ACC112 (cell line): ENCODE measurements around the gene NTSR1.

Experiments used
- H2AFZ ChIP-seq: fragments of 200-600 bp; sonication (generic); one replicate; pipeline ENCODE4 v1.6.0; 2017; ENCODE audit warnings: antibody characterized with exemption, low read length; ENCODE audit not compliant: unreplicated experiment
- H3K27ac ChIP-seq: fragments of 200-600 bp; sonication (generic); 2 replicates; pipeline ENCODE4 v1.5.1; 2014; ENCODE audit warnings: low read depth, mild to moderate bottlenecking, antibody characterized with exemption, low read length, moderate library complexity
- H3K27me3 ChIP-seq: fragments of 200-600 bp; sonication (generic); 2 replicates; pipeline ENCODE4 v1.6.1; 2014; ENCODE audit warnings: mild to moderate bottlenecking, antibody characterized with exemption, low read length, moderate library complexity, mixed read lengths; ENCODE audit not compliant: insufficient read depth
- H3K36me3 ChIP-seq: fragments of 200-600 bp; sonication (generic); 2 replicates; pipeline ENCODE4 v1.6.1; 2016; ENCODE audit warnings: mild to moderate bottlenecking, antibody characterized with exemption, low read length, moderate library complexity, mixed read lengths; ENCODE audit not compliant: insufficient read depth
- H3K4me1 ChIP-seq: fragments of 200-600 bp; sonication (generic); one replicate; pipeline ENCODE4 v1.6.1; 2016; ENCODE audit warnings: low read length, mixed read lengths; ENCODE audit not compliant: insufficient read depth, unreplicated experiment, control insufficient read depth
- H3K4me3 ChIP-seq: fragments of 200-600 bp; sonication (generic); 2 replicates; pipeline ENCODE4 v1.5.1; 2014; ENCODE audit warnings: mild to moderate bottlenecking, low read depth, low read length
- H3K79me2 ChIP-seq: fragments of 200-600 bp; sonication (generic); one replicate; pipeline ENCODE4 v1.6.0; 2016; ENCODE audit warnings: low read length; ENCODE audit not compliant: control insufficient read depth, unreplicated experiment, insufficient read depth

The NTSR1 gene

GRCh38 chr20:62726716-62727583 lies 18.3 kb downstream of the NTSR1 start:
- Histone ChIP-seq H3K4me1 (no peaks in the 10 kb centered on the region), H2AFZ (no peak overlapping the region)

DNA sequence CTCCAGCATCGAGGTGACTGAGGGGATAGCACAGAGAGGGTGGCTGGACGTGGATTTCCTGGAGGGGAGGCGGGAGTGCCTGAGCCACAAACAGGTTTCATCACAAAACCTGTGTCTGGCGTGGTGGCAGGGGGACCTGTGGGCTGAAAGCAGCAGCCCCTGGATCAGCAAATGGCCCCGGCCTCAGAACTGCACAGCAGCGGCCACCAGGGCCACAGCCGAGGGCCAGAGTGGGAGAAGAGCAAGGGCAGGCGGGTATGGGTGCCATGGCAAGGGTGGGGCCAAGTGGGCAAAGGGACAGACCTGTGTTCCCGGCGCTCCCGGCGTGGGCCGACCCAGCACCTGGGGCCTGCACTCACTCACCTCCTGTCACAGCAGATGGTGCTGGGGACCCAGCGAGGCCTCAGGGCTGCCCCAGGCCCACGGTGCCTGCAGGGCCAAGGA lies 19.0 kb downstream of the NTSR1 start:
- Histone ChIP-seq H3K79me2 (no peaks in the 10 kb centered on the region), H3K27ac (no peak overlapping the region), H3K27me3 (peaks cover 55% of the 10 kb centered on the region), H3K36me3 (no peaks in the 10 kb centered on the region), H3K4me3 (no peak overlapping the region), H3K4me1 (no peaks in the 10 kb centered on the region), H2AFZ (no peak overlapping the region)

More at GRCh38 chr20:62726716-62727583, 18.3 kb downstream of the NTSR1 start:
- H3K4me3 ChIP-seq: no peak overlapping the region
- H3K79me2 ChIP-seq: no peaks in the 10 kb centered on the region
- H3K27ac ChIP-seq: no peak overlapping the region
- peaks cover 56% of the 10 kb centered on the region for H3K27me3 ChIP-seq
- H3K36me3 ChIP-seq: no peaks in the 10 kb centered on the region

GRCh38 chr20:62728028-62728780 lies 19.6 kb downstream of the NTSR1 start:
- Histone ChIP-seq H3K4me1 (no peaks in the 10 kb centered on the region), H3K27me3 (peaks cover 55% of the 10 kb centered on the region), H3K36me3 (no peaks in the 10 kb centered on the region), H3K27ac (no peak overlapping the region), H2AFZ (no peak overlapping the region), H3K79me2 (no peaks in the 10 kb centered on the region), H3K4me3 (no peak overlapping the region)

GRCh38 chr20:62728781-62729300 lies 20.2 kb downstream of the NTSR1 start:
- no peaks in the 10 kb centered on the region for H3K36me3 ChIP-seq
- H2AFZ ChIP-seq: no peak overlapping the region
- H3K4me3 ChIP-seq: no peak overlapping the region
- H3K79me2 ChIP-seq: no peaks in the 10 kb centered on the region
- peaks cover 57% of the 10 kb centered on the region for H3K27me3 ChIP-seq
- H3K27ac ChIP-seq: no peak overlapping the region
- no peaks in the 10 kb centered on the region for H3K4me1 ChIP-seq

GRCh38 chr20:62730481-62730880 lies 21.8 kb downstream of the NTSR1 start:
- Histone ChIP-seq H3K4me3 (no peak overlapping the region), H3K79me2 (no peaks in the 10 kb centered on the region), H3K36me3 (no peaks in the 10 kb centered on the region), H3K27ac (no peak overlapping the region), H3K4me1 (no peaks in the 10 kb centered on the region), H2AFZ (no peak overlapping the region), H3K27me3 (peaks cover 42% of the 10 kb centered on the region)

DNA sequence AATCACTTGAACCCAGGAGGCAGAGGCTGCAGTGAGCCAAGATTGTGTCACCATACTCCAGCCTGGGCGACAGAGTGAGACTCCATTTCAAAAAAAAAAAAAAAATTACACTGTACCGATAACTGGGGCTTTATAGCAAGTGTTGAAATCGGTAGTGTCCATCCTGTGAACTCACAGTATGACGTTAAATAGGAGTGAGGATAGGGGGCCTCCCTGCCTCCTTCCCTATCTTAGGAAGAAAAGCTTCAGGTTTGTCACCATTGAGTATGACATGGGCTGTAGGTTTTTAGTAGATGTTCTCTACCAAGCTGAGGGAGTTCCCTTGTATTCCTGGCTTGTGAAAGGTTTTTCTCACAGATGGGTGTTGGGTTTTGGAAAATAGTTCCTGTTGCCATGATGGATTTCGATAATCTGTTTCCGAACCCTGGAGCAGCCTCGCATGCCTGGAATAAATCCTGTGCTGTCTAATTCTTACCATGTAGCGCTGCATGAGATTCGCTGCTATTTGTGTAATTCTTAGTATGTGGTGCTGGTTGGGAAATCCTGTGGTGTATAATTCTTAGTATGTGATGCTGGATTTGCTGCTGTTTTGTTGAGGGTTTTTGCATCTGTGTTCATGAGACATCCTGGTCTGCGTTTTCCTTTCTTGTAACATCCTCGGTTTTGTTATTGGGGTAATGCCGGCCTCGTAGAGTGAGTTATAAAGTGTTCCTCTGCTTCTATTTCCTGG lies 23.6 kb downstream of the NTSR1 start:
- Histone ChIP-seq H3K4me1 (no peaks in the 10 kb centered on the region), H3K79me2 (no peaks in the 10 kb centered on the region), H3K27me3 (peaks cover 36% of the 10 kb centered on the region), H3K4me3 (no peak overlapping the region), H2AFZ (no peak overlapping the region), H3K27ac (no peak overlapping the region), H3K36me3 (no peaks in the 10 kb centered on the region)

DNA sequence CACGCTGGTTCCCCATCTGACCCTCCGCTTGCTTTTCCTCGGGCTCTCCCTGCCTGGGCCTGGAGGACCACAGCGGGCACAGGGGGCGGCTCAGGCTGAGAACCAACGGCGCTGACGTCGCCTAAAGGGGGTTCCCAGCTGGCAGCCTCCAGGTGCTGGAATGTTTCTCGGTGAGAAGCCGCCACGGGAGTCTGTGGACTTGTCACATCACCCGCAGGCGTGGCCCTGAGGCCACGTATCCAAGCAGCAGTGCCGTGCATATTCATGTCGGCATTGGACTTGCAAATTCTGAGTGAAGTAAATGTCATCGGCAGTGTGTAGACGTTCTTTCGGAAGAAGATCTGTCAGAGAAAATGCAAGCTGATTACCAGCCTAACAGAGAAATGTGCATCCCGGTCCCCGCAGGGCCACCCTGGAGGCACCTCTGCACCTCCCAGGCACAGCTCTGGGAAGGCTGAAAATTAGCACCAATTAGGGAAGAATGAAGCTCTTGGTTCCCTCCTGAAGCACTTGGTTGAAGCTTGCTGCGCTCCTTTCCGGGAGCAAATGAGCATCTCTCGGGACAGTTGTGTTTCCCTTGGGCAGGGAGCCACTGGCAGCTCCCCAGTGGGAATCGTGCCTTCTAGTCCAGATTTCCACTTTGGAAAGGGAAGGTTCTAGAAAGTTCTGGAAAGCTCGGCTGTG lies 24.3 kb downstream of the NTSR1 start:
- Histone ChIP-seq H3K27ac (no peak overlapping the region), H3K36me3 (no peaks in the 10 kb centered on the region), H3K4me1 (no peaks in the 10 kb centered on the region), H3K79me2 (no peaks in the 10 kb centered on the region), H2AFZ (no peak overlapping the region), H3K27me3 (peaks cover 36% of the 10 kb centered on the region), H3K4me3 (no peak overlapping the region)

- no peaks in the 10 kb centered on the region for H3K4me1 ChIP-seq
- no peaks in the 10 kb centered on the region for H3K36me3 ChIP-seq
- H3K4me3 ChIP-seq: no peak overlapping the region
- no peak overlapping the region for H2AFZ ChIP-seq
- H3K27me3 ChIP-seq: peaks cover 32% of the 10 kb centered on the region
- H3K79me2 ChIP-seq: no peaks in the 10 kb centered on the region
- H3K27ac ChIP-seq: no peak overlapping the region
Observed at GRCh38 chr20:62733526-62733842, 24.8 kb downstream of the NTSR1 start.

GRCh38 chr20:62733891-62734290 lies 25.3 kb downstream of the NTSR1 start:
- Histone ChIP-seq H3K79me2 (no peaks in the 10 kb centered on the region), H3K27ac (no peak overlapping the region), H2AFZ (no peak overlapping the region), H3K4me3 (no peak overlapping the region), H3K4me1 (no peaks in the 10 kb centered on the region), H3K36me3 (no peaks in the 10 kb centered on the region), H3K27me3 (peaks cover 29% of the 10 kb centered on the region)

DNA sequence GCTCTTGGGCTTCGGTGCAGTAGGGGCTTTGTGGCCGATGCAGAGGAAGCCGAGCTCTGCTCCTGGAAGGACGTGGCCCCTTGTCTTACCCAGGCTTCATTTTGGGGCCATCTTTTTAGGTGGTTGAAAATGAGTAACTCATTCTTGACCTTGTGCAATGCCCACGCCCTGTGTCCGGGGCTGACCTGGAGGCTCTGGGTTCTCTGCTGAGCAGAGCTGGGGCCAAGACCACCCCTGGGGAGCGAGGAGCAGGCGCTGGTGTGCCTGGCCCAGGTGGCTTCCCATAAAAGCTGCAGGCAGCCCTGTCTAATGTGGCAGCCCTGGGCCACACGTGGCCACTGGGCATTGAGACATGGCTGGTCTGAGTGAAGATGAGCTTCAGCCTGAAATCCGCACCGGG lies 25.7 kb downstream of the NTSR1 start:
- Histone ChIP-seq H3K36me3 (no peaks in the 10 kb centered on the region), H3K79me2 (no peaks in the 10 kb centered on the region), H3K27me3 (peaks cover 29% of the 10 kb centered on the region), H3K27ac (no peak overlapping the region), H3K4me3 (no peak overlapping the region), H2AFZ (no peak overlapping the region), H3K4me1 (peaks cover 3% of the 10 kb centered on the region)
